GM12891 (cell line): ENCODE results near the gene HMGN4.

Experiments
- PAX5 ChIP-seq: IDR thresholded peaks from 2 replicates; pipeline ENCODE4 v1.6.1; 2011; ENCODE audit warnings: low read length, moderate library complexity, mild to moderate bottlenecking; ENCODE audit not compliant: insufficient read depth, severe bottlenecking
- POLR2A ChIP-seq: IDR thresholded peaks from 2 replicates; pipeline ENCODE4 v1.6.1; 2011; ENCODE audit warnings: low read depth, low read length, control low read depth
- POLR2AphosphoS5 ChIP-seq: IDR thresholded peaks from 2 replicates; pipeline ENCODE4 v1.6.1; 2011; ENCODE audit warnings: low read depth, low read length, control low read depth
- POU2F2 ChIP-seq: IDR thresholded peaks from 2 replicates; pipeline ENCODE4 v1.6.1; 2011; ENCODE audit warnings: low read depth, mild to moderate bottlenecking, control low read depth, low read length, moderate library complexity
- TAF1 ChIP-seq: IDR thresholded peaks from 2 replicates; pipeline ENCODE4 v1.6.1; 2011; ENCODE audit warnings: low read depth, low read length, control low read depth

GRCh38 chr6:26519359-26519758 lies 18.8 kb upstream of the HMGN4 start:
- no peak for TF ChIP-seq POLR2A
- TF ChIP-seq TAF1, result no peak
- TF ChIP-seq POLR2AphosphoS5, result no peak
- TF ChIP-seq POU2F2, result no peak
- TF ChIP-seq PAX5, result no peak
